PC-3 (cell line): Measurements from ENCODE around the gene C1GALT1.

Experiments
- CTCF ChIP-seq: fragments of 300-600 bp; sonication (generic); conservative IDR thresholded peaks from 2 replicates; pipeline ENCODE4 v1.5.1; 2017; ENCODE audit warnings: antibody characterized with exemption, low read depth, mild to moderate bottlenecking, low read length
- EZH2phosphoT487 ChIP-seq: fragments of 300-600 bp; sonication (generic); IDR thresholded peaks from 2 replicates; pipeline ENCODE4 v1.6.1; 2018; ENCODE audit warnings: mild to moderate bottlenecking, antibody characterized with exemption, low read length, borderline replicate concordance

DNA sequence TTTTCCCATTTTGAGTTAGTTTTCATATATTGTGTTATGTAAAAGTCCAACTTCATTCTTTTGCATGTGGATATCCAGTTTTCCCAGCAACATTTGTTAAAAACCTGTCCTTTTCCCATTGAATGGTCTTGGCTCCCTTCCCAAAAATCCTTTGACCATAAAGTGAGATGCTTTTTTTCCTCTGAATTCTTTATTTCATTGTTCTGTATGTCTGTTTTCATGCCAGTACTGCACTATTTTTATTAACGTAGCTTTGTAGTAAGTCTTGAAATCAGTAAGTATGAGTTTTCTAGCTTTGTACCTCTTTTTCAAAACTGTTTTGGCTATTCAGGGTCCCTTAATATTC is 20.0 kb downstream of the C1GALT1 start:
- TF ChIP-seq CTCF: no peak
- TF ChIP-seq EZH2phosphoT487: no peak
